ENCODE results near the gene ARMC5. TPM values are rescaled to one million over a fixed set of nuclear protein-coding genes. Genes with fewer than 3 reads are reported as not detected.

Gene ARMC5
- total and polyA plus RNA-seq, 10 of the 15 experiments (the other 5 are each of a cell fraction or from before 2014, with no cell fraction given), result 0.06 to 13.2 (median 5.6) TPM

- WGBS (ENCODE audit: insufficient coverage, insufficient replicate concordance, low lambda C conversion rate, missing lambda C conversion rate), result 91% methylated on average over 8 of the region's 8 CpGs
- Histone ChIP-seq H3K4me2 (ENCODE audit: control insufficient read depth, insufficient read depth) (peak overlapping the region; percentile 97), H3K4me1 (ENCODE audit: control insufficient read depth, insufficient read depth, low read length) (peaks cover 16% of the 10 kb centered on the region), H2AFZ (ENCODE audit: control insufficient read depth, low read depth, low read length) (no peak overlapping the region), H3K9me3 (replicated peaks; ENCODE audit: control insufficient read depth, insufficient read depth, low read length) (no peaks in the 10 kb centered on the region), H3K36me3 (ENCODE audit: control insufficient read depth in 2 of 2, insufficient read depth in 2 of 2, low read length in 1 of 2) (peaks cover 0 to 3% of the 10 kb centered on the region in 2 experiments; a peak in 2 of 4 replicates), H3K79me2 (ENCODE audit: control insufficient read depth, insufficient read depth, low read length) (peaks cover 46% of the 10 kb centered on the region), H3K27me3 (replicated peaks in 1 of 2; ENCODE audit: control insufficient read depth in 2 of 2, insufficient read depth in 2 of 2, low read length in 1 of 2) (no peaks in the 10 kb centered on the region), H4K20me1 (ENCODE audit: control insufficient read depth, insufficient read depth) (peaks cover 7% of the 10 kb centered on the region; the same call in 1 of the 2 replicates), H3K4me3 (peak overlapping the region; percentile 87), H3K27ac (ENCODE audit: control insufficient read depth, insufficient read depth) (no peak overlapping the region), H3K9ac (ENCODE audit: control insufficient read depth, insufficient read depth, low read length) (0 out of 2 replicates have a peak overlapping the region, but pooled peaks have one; percentile 17)
- intact Hi-C loops (cut with micrococcal nuclease; ENCODE audit: unreplicated experiment) (loop anchor here (5.0 kb wide), 1 partner anchor 50 kb away; the partner anchor contains the start of gene RUSF1), in situ Hi-C loops (cut with MboI) (loop anchor here (5.0 kb wide), 2 partner anchors 240 to 410 kb away; no protein-coding TSS in a partner anchor)
- ChIA-PET SMC1A (ENCODE audit: uncharacterized antibody, unreplicated experiment) (interaction anchor here (0.6 to 2.1 kb wide), 7 partner anchors 17 to 612 kb away, joined by 3 to 14 read pairs (median 3); no protein-coding TSS in a partner anchor), CTCF (interaction anchor here (1.1 to 7.0 kb wide), 10 partner anchors 13 to 420 kb away, joined by 3 to 71 read pairs (median 8); partner anchors contain the start of genes ZNF267 and ZNF843), POLR2A (interaction anchor here (1.6 to 4.0 kb wide), 2 partner anchors 277 to 416 kb away, joined by 4 to 20 read pairs; partner anchors contain the start of genes FUS and ZNF267), RAD21 (ENCODE audit: unreplicated experiment) (interaction anchor here (0.7 to 4.0 kb wide), 5 partner anchors 14 to 412 kb away, joined by 3 to 21 read pairs (median 4); partner anchors contain the start of gene ZNF843)
- ATAC-seq (no peak), FAIRE-seq (no peak), DNase-seq (ENCODE audit: low read depth, low spot score) (no peak)
- TF ChIP-seq BACH1 (IDR thresholded peaks at IDR 0.05; ENCODE audit: borderline replicate concordance), result no peak
- TF ChIP-seq IRF4 (IDR thresholded peaks at IDR 0.05; ENCODE audit: low read depth, low read length), result no peak
- TF ChIP-seq SREBF1 (IDR thresholded peaks at IDR 0.05; ENCODE audit: low read length), result no peak
- TF ChIP-seq POLR2AphosphoS5 (IDR thresholded peaks at IDR 0.05; ENCODE audit: low read length), result no peak
- TF ChIP-seq CBFB (IDR thresholded peaks at IDR 0.05; ENCODE audit: low read depth), result no peak
- TF ChIP-seq IKZF1 (conservative IDR thresholded peaks at IDR 0.05), result no peak
- no TSS peak for BruUV-seq (replicated peaks)
These were observed 2.3 kb upstream of the ARMC5 start for GRCh38 chr16:31456988-31457360.

Data from GM12878 (cell line).